ENCODE results near the gene FAM24B.
"Not testable (repeated sequence)": the region's sequence is repeated elsewhere in the genome, so short reads cannot be mapped to it uniquely, and the experiment has no call there.

The FAM24B gene

DNA sequence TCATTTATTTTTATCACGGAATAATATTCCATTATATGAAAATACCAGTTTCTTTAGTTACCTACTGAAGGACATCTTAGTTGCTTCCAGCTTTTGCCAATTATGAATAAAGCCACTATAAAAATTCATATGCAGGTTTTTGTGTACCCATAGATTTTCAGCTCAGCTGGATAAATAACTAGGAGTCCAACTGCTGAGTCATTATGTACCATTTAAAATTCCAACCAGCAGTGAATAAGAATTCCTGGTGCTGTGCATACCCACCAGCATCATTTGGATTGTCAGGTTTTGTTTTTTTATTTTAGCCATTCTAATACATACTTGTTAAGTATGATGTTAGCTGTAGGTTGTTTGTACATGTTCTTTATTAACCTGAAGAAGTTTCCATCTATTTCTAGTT lies 14.5 kb downstream of the FAM24B start:
- DNase-seq (ENCODE audit: low spot score), result no peak
- H3K4me3 ChIP-seq, result no peak overlapping the region
- H3K27ac ChIP-seq, result no peak overlapping the region
- TF ChIP-seq, protein P1, sequence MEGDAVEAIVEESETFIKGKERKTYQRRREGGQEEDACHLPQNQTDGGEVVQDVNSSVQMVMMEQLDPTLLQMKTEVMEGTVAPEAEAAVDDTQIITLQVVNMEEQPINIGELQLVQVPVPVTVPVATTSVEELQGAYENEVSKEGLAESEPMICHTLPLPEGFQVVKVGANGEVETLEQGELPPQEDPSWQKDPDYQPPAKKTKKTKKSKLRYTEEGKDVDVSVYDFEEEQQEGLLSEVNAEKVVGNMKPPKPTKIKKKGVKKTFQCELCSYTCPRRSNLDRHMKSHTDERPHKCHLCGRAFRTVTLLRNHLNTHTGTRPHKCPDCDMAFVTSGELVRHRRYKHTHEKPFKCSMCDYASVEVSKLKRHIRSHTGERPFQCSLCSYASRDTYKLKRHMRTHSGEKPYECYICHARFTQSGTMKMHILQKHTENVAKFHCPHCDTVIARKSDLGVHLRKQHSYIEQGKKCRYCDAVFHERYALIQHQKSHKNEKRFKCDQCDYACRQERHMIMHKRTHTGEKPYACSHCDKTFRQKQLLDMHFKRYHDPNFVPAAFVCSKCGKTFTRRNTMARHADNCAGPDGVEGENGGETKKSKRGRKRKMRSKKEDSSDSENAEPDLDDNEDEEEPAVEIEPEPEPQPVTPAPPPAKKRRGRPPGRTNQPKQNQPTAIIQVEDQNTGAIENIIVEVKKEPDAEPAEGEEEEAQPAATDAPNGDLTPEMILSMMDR (IDR thresholded peaks at IDR 0.05), result no peak

DNA sequence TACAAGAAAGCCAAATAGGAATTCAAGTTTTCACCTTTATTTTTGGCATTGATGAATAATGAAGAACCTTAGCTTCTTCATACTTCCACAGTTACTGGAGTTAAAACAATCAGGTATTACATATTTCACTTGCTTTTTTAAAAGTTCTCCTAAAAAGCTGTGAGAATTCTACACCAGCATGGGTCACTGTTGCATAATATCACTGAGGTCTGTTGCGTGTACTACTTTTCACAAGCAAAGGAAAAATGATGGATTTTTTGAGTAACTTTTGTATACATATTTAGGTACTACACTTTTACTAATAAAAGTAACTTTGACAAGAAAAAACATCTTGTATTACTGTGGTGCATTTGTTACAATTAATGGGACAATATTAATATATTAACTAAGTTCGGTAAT lies 15.2 kb downstream of the FAM24B start:
- no peak for DNase-seq (ENCODE audit: low spot score)
- Histone ChIP-seq H3K27ac (no peak overlapping the region), H3K4me3 (no peak overlapping the region)
- TF ChIP-seq, protein P1 (IDR thresholded peaks at IDR 0.05), result no peak

DNA sequence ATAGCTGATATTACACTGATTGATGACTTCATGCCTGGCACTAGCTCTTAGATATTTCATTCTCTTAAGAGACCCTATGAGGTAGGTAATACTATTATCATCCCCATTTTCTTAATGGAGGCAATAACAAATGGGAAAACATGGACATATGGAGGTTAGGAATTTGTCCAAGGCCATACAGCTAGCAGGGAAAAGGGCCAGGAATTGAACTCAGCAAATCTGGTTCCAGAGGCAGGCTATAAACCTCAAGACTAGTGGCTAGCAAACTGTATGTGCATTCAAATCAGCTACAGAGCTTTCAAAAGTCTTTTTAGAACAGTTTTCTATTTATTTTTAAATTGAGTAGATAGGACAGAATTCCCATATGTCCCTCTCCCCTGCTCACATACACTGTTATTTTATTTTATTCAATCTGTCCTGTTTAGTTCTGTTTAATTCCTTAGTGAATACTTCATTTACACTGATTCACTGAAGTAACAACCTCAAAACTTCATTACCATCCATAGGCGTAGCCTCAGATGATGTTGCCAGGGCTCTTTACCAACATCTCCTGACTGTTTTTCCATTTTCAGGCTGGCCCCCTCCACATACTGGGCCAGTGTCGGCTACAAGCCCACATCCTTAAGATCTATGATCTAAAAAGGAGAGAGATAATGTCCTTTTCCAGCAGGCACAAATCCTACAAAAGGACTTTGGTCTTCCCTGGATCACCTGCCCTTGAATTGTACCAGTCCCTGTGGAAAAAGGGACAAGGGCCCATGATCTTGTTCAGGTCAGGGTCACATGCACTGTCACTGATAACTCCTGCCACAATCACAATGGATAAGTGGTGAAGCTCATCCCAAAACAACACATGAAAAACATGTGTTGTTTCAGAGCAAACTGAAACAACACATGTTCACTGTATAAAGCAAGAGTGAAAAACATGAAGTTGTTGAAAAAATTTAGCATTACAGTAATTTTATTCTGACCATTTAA lies 15.9 kb downstream of the FAM24B start:
- TF ChIP-seq, protein P1 (IDR thresholded peaks at IDR 0.05), result no peak
- no peak for DNase-seq (ENCODE audit: low spot score)

DNA sequence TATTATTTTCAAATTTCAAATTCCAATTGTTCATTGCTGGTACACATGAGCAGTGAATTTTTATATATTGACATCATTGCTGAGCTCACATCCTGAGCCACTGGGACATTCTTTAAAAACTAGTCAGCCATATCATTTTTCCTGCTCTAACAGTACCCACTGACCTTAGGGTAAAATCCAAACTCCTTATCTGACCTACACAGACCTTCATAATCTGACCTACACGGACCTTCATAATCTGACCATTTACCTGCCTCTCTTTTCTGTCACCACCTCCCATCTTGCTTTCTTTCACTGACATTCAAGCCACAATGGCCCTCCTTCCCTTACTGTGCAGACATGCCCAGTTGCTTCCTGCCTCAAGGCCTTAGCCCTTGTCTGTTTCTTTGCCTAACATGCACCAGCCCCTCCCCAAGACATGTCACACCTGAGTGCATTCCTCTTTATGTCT lies 17.6 kb downstream of the FAM24B start:
- DNase-seq (ENCODE audit: low spot score), result no peak
- no peak overlapping the region for H3K4me3 ChIP-seq
- TF ChIP-seq, protein P1 (IDR thresholded peaks at IDR 0.05), result no peak
- H3K27ac ChIP-seq, result no peak overlapping the region

More for the DNA sequence above, 15.9 kb downstream of the FAM24B start:
- H3K4me3 ChIP-seq, result no peak overlapping the region
- no peak overlapping the region for H3K27ac ChIP-seq

DNA sequence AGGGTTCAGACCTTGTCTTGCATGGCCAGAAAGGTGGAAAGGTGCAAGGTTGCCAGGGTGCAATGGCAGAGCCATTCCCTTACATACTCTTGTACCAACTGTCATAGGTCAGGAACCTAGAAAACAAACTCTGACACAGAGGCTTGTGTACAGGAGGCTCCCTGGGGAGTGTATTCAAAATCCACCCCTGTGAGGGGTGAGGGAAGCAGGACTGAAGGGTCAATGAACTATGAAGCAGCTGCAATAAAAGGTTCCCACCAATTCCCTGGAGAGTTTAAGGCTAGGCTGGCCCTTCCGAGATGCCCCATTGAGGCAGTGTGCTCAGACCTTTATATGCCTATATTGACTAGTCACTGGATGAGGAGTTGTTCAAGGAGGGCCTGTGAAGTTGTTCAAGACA lies 19.9 kb downstream of the FAM24B start:
- DNase-seq (ENCODE audit: low spot score), result no peak
- TF ChIP-seq, protein P1 (IDR thresholded peaks at IDR 0.05), result no peak
- no peak overlapping the region for H3K4me3 ChIP-seq

DNA sequence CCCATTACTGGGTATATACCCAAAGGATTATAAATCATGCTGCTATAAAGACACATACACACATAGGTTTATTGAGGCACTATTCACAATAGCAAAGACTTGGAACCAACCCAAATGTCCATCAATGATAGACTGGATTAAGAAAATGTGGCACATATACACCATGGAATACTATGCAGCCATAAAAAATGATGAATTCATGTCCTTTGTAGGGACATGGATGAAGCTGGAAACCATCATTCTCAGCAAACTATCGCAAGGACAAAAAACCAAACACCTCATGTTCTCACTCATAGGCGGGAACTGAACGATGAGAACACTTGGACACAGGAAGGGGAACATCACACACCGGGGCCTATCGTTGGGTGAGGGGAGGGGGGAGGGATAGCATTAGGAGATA lies 21.3 kb downstream of the FAM24B start:
- not testable (repeated sequence) for H3K27ac ChIP-seq; DNase-seq (ENCODE audit: low spot score); H3K4me3 ChIP-seq

More for the DNA sequence above, 19.9 kb downstream of the FAM24B start:
- H3K27ac ChIP-seq, result no peak overlapping the region

DNA sequence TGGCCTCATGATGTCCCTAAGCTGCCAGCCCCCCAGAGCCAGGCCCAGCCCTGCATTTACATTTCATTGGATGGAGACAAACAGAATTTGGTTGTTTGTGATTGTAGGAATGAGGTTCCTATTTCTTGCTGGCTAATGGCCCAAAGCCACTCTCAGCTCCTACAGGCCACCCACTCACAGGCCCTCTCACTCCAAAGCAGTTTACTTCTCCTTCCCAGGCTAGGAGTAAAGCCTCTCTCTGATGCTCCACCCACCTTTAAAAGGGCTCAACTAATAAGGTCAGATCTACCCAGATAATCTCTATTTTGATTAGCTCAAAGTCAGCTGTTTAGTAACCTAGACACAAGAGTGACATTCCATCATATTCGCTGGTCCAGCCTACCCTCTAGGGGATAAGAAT lies 22.5 kb downstream of the FAM24B start:
- TF ChIP-seq, protein P1 (IDR thresholded peaks at IDR 0.05), result no peak
- Histone ChIP-seq H3K4me3 (no peak overlapping the region), H3K27ac (no peak overlapping the region)
- DNase-seq (ENCODE audit: low spot score), result no peak
